Mesothelial cell of epicardium (in vitro differentiated cells): ENCODE results near the gene PCYT1A. TPM values are rescaled to one million over a fixed set of nuclear protein-coding genes. Genes with fewer than 3 reads are reported as not detected.
A peak's percentile ranks its signal among the peaks of the same experiment; 100 is the strongest.

Source experiments
- DNase-seq, 2 experiments: peaks; one replicate each; pipeline ENCODE4 v3.0.0; 2021; ENCODE audit warnings: low spot score in 2 of 2; ENCODE audit not compliant: unreplicated experiment in 2 of 2
- H3K27ac Mint-ChIP-seq: 2 replicates; pipeline ENCODE4 v1.8.0; 2021; ENCODE audit warnings: mixed read lengths
- H3K27me3 Mint-ChIP-seq: 2 replicates; pipeline ENCODE4 v1.8.0; 2021; ENCODE audit warnings: low read depth, mixed read lengths
- H3K36me3 Mint-ChIP-seq: 2 replicates; pipeline ENCODE4 v1.8.0; 2021; ENCODE audit warnings: mixed read lengths
- H3K4me1 Mint-ChIP-seq: 2 replicates; pipeline ENCODE4 v1.8.0; 2021; ENCODE audit warnings: mixed read lengths
- H3K4me3 Mint-ChIP-seq: 2 replicates; pipeline ENCODE4 v1.8.0; 2021; ENCODE audit warnings: mild to moderate bottlenecking, moderate library complexity, mixed read lengths
- H3K9me3 Mint-ChIP-seq: 2 replicates; pipeline ENCODE4 v1.8.0; 2021; ENCODE audit warnings: mixed read lengths
- total RNA-seq: library from RNA; stranded (reverse); gene quantifications from 3 replicates; pipeline ENCODE4 v1.2.1, GENCODE V29; 2021
- TF ChIP-seq, protein P1 (sequence below): fragments of 200-600 bp; sonication (generic); IDR thresholded peaks from one replicate; pipeline ENCODE4 v1.5.0; 2021; ENCODE audit warnings: antibody characterized with exemption; ENCODE audit not compliant: unreplicated experiment

The PCYT1A gene
- total RNA-seq, 1 donor from 2014 or later, result 40.0 TPM

DNA sequence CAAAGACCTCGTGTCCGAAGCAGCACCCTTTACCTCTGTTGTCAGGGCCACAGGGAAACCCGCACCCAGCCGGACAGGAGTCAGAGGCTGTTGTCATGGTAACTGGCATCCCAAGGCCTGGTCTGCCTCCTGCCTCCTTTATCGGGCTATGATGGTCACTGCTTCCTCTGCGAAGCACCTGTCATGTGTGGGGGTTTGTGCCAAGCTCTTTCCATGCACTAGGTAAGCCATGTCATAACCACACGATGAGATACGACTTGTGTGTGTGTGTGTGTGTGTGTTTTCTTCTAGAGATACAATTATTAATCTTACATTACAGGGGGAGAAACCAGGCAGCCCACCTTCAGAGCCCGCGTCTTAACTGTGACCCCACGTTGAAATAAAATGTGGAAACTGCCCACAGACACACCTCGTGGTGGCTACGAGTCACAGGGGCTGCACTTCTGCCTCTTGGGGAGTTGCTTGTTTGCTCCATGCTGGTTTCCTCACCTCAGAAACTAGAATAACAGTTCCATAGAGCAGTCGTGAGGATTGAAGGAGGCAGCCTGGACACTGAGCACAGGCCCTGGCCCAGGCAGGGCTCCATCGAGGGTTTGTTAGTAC, 94.3 kb downstream of the PCYT1A start:
- no peaks in the 10 kb centered on the region for H3K36me3 Mint-ChIP-seq
- DNase-seq, result no peak
- H3K4me3 Mint-ChIP-seq, result no peak overlapping the region
- TF ChIP-seq, protein P1, sequence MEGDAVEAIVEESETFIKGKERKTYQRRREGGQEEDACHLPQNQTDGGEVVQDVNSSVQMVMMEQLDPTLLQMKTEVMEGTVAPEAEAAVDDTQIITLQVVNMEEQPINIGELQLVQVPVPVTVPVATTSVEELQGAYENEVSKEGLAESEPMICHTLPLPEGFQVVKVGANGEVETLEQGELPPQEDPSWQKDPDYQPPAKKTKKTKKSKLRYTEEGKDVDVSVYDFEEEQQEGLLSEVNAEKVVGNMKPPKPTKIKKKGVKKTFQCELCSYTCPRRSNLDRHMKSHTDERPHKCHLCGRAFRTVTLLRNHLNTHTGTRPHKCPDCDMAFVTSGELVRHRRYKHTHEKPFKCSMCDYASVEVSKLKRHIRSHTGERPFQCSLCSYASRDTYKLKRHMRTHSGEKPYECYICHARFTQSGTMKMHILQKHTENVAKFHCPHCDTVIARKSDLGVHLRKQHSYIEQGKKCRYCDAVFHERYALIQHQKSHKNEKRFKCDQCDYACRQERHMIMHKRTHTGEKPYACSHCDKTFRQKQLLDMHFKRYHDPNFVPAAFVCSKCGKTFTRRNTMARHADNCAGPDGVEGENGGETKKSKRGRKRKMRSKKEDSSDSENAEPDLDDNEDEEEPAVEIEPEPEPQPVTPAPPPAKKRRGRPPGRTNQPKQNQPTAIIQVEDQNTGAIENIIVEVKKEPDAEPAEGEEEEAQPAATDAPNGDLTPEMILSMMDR, result no peak
- H3K9me3 Mint-ChIP-seq, result no peaks in the 10 kb centered on the region
- no peaks in the 10 kb centered on the region for H3K27me3 Mint-ChIP-seq
- peaks cover 7% of the 10 kb centered on the region for H3K4me1 Mint-ChIP-seq
- no peak overlapping the region for H3K27ac Mint-ChIP-seq

DNA sequence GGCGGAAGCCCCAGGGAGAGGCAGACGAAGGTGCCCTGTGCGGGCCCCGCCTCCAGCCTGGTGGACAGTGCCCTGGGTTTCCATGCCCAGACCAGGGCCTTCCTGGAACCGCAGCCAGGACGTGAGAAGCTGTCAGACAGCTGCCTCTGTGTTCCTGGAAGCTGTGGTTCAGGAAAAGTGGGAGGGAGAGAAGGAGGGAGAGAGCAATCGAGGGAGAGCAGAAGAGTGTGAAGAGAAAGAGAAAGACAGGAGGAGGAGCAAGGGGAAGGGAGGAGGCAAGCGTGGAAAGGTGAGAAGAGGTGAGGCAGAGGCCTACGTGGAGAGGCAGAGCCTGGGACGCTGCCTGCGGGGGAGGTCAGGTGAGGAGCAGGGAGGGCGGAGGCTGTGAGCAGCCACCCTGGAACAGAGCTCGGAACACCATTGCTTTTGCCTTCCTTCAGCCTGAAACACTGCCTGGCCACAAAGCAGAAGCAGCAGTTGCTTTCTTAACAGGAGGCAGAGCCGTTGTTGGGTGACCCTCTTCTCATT, 94.9 kb downstream of the PCYT1A start:
- Mint-ChIP-seq H3K4me1 (peaks cover 7% of the 10 kb centered on the region), H3K4me3 (no peak overlapping the region)
- no peak for DNase-seq

DNA sequence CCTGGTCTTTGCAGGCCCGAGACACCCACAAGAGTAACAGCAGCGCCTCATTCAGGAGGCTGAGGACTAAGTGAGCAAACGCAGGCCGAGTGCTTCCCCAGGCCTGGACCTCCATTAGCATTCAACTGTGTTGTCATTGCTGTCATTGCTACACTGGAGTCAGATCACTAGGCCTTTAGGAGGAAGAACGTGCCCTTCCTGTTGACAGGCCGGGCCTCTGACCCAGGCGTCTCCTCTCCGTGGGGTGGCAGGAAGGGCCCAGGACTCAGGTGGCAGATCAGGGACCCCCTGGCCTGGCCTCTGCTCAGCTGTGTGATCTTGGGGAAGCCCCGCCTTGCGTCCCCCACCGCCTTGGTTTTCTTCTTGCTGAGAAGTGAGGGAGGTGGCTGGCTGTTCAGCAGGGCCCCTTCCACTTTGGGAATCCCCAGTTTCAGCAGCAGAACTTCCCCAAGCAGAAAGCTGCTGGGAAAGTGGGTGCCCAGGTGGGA, 95.4 kb downstream of the PCYT1A start:
- TF ChIP-seq, protein P1, result no peak
- no peaks in the 10 kb centered on the region for H3K36me3 Mint-ChIP-seq
- DNase-seq, result no peak
- H3K4me1 Mint-ChIP-seq, result peaks cover 7% of the 10 kb centered on the region
- H3K9me3 Mint-ChIP-seq, result no peaks in the 10 kb centered on the region
- no peak overlapping the region for H3K27ac Mint-ChIP-seq
- H3K4me3 Mint-ChIP-seq, result no peak overlapping the region
- no peaks in the 10 kb centered on the region for H3K27me3 Mint-ChIP-seq

More for the DNA sequence above, 94.9 kb downstream of the PCYT1A start:
- no peaks in the 10 kb centered on the region for H3K36me3 Mint-ChIP-seq
- TF ChIP-seq, protein P1, result no peak
- H3K9me3 Mint-ChIP-seq, result no peaks in the 10 kb centered on the region
- H3K27ac Mint-ChIP-seq, result no peak overlapping the region
- no peaks in the 10 kb centered on the region for H3K27me3 Mint-ChIP-seq

DNA sequence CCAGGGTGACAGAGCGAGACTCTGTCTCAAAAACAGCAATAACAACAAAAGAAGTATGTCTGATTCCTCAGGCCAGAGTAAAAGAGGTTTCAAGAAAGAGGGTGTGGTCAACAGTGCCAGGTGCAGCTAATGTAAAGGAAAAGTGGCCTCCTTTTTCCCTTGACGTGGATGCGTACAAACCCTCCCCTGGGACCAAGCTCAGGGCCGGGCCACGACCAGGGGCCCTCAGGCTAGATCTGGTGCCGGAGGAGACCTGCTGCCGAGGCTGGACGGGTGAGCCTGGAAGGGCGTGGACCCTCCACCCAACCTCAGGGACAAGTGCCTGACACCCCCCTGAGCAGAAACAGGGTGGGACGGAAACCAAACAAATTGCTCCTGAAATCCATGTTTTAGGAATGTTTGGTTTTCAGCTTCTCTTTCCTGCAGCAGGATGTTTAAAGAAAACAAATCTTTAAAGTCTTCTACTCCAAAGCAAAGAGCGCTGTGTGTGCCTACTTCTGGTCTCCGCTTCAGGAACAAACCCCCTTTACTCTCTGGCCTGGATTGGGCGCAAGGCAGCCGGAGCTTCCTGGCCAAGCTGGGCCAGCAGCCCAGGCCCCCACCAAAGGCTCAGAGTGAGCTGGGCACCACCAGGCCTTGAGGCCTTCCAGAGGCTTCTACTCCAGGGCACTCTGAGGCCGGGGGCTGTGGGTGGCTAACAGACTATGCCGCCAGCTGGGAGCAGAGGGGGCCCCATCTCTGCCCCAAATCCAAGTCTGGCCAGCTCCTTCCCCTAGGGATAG, 97.8 kb downstream of the PCYT1A start:
- Mint-ChIP-seq H3K4me1 (peaks cover 12% of the 10 kb centered on the region), H3K36me3 (no peaks in the 10 kb centered on the region), H3K9me3 (no peaks in the 10 kb centered on the region), H3K4me3 (no peak overlapping the region), H3K27ac (no peak overlapping the region), H3K27me3 (no peaks in the 10 kb centered on the region)
- DNase-seq, result no peak
- TF ChIP-seq, protein P1, result no peak

DNA sequence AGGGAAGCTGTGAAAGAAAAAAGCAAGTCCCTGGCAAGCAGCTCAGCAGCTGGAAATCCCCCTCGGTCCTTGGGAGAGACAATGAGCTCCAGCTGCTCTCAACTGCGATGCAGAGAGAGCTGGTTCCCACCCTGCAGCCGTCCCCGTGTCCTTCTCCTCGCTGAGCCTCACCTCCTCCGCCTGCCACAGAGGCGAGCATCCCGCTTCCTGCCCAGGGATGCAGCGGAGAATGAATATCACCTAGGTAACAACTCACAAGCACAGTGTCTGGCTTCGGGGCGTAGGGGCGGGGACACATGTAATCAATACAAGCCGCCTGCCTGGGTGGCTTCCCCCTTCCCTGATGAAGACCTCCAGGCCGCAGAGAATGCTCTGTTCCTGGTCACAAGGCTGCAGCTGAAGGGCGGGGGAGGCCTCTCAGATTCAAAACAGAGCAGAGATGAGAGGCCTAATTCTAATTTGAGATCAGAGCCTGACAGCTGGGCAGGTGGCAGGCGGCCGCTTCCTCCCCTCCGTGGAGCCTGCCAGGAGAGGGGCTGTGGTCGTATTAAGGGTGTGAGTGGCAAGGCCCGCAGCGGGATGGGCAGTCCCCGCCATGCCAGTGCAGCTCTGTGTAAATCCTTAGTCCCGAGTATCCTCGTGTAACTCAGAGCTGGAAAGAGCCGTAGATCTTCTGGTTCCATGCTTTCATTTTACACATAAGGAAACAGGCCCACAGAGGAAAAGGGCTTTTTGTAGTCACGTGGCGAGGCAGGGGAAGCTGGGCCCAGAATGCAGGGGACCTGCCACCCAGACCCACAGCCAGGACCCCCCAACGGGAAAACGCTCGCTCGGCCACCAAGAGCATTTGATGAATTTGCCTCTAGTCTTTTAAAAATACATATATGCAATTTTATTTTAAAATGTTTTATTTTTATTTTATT, 100.6 kb downstream of the PCYT1A start:
- H3K36me3 Mint-ChIP-seq, result no peaks in the 10 kb centered on the region
- H3K9me3 Mint-ChIP-seq, result no peaks in the 10 kb centered on the region
- TF ChIP-seq, protein P1, result no peak
- no peak overlapping the region for H3K4me3 Mint-ChIP-seq
- H3K27me3 Mint-ChIP-seq, result no peaks in the 10 kb centered on the region
- DNase-seq, result no peak
- H3K27ac Mint-ChIP-seq, result peak overlapping the region; percentile 25
- peaks cover 5% of the 10 kb centered on the region for H3K4me1 Mint-ChIP-seq
